ENCODE data around the gene KLHL40. TPM values are rescaled to one million over a fixed set of nuclear protein-coding genes. Genes with fewer than 3 reads are reported as not detected.

KLHL40 gene
- total and polyA plus RNA-seq, 2 donors (not counting 3 experiments of a cell fraction or from before 2014, with no cell fraction given), result not detected

DNA sequence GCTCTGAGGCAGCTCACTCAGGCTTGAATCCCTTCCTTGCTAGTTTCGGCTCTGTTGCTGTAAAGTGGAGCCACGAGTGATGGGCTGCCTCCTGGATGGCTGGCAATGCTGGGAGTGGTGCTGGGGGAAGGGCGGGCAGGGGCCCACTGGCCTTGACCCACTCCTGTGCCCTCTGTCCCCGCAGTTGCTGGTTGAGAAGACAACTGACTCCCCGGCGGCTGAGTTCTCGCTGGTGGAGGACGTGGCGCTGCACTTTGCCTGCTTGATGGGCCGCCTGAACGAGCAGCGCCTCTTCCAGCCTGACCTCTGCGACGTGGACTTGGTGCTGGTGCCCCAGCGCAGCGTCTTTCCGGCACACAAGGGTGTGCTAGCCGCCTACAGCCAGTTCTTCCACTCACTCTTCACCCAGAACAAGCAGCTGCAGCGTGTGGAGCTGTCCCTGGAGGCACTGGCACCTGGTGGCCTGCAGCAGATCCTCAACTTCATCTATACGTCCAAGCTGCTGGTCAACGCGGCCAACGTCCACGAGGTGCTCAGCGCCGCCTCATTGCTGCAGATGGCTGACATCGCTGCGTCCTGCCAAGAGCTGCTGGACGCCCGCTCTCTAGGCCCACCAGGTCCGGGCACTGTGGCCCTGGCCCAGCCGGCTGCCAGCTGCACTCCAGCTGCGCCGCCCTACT lies 27.1 kb upstream of the KLHL40 start:
- H3K9ac ChIP-seq (replicated peaks; ENCODE audit: extremely low read depth, insufficient read depth, low read length), result no peak overlapping the region
- H3K79me2 ChIP-seq (ENCODE audit: control insufficient read depth, insufficient read depth, low read length), result peaks cover 22% of the 10 kb centered on the region
- no TSS peak for BruUV-seq (replicated peaks)
- FAIRE-seq, result no peak
- intact Hi-C loops (cut with micrococcal nuclease) (no loop called here), dilution Hi-C loops (cut with MboI; ENCODE audit: extremely low pct_ligation_motif_present, low sequenced_read_pairs) (no loop called here)
- peaks cover 0 to 10% of the 10 kb centered on the region in 2 experiments for H3K36me3 ChIP-seq (ENCODE audit: control insufficient read depth in 2 of 2, extremely low read depth in 1 of 2, insufficient read depth in 2 of 2, low read length in 2 of 2)
- H2AFZ ChIP-seq (ENCODE audit: low read depth, low read length), result no peak overlapping the region
- POLR2A ChIA-PET, result no interaction called here
- H3K27me3 ChIP-seq (ENCODE audit: control insufficient read depth in 2 of 2, insufficient read depth in 2 of 2, low read length in 2 of 2), result no peaks in the 10 kb centered on the region
- peaks cover 20% of the 10 kb centered on the region for H3K4me1 ChIP-seq (ENCODE audit: control insufficient read depth, extremely low read depth, insufficient read depth, low read length)
- H3K27ac ChIP-seq (ENCODE audit: insufficient read depth, low read depth, low read length), result no peak overlapping the region
- CTCF ChIA-PET, result interaction anchor here (1.0 kb wide), 1 partner anchor 11 kb away, joined by 4 read pairs; no protein-coding TSS in a partner anchor
- no peaks in the 10 kb centered on the region for H3K9me3 ChIP-seq (replicated peaks; ENCODE audit: control insufficient read depth, insufficient read depth, low read length)
- no peaks in the 10 kb centered on the region for H3K9me1 ChIP-seq (replicated peaks; ENCODE audit: control insufficient read depth, extremely low read depth, insufficient read depth, low read length)
- no peak overlapping the region for H3K4me2 ChIP-seq (ENCODE audit: insufficient read depth, low read length)
- no peak for TF ChIP-seq POLR2A (IDR thresholded peaks at IDR 0.05; ENCODE audit: low read depth, low read length)
- TF ChIP-seq GATA2 (IDR thresholded peaks at IDR 0.05; ENCODE audit: insufficient read depth, insufficient read length, low read depth, low read length), result no peak
- no peak for DNase-seq (ENCODE audit: low read depth, low spot score)
- H3K4me3 ChIP-seq (replicated peaks in 1 of 3; ENCODE audit: insufficient read depth in 1 of 3, low read depth in 1 of 3, low read length in 3 of 3), result no peak overlapping the region
- no peaks in the 10 kb centered on the region for H4K20me1 ChIP-seq (replicated peaks; ENCODE audit: control insufficient read depth, extremely low read depth, insufficient read depth, low read length)

- no peak for FAIRE-seq
- CTCF ChIA-PET, result no interaction called here
- H3K36me3 ChIP-seq (ENCODE audit: control insufficient read depth in 2 of 2, extremely low read depth in 1 of 2, insufficient read depth in 2 of 2, low read length in 2 of 2), result peaks cover 0 to 10% of the 10 kb centered on the region in 2 experiments
- H3K9me1 ChIP-seq (replicated peaks; ENCODE audit: control insufficient read depth, extremely low read depth, insufficient read depth, low read length), result no peaks in the 10 kb centered on the region
- H3K9me3 ChIP-seq (replicated peaks; ENCODE audit: control insufficient read depth, insufficient read depth, low read length), result no peaks in the 10 kb centered on the region
- POLR2A ChIA-PET, result no interaction called here
- dilution Hi-C loops (cut with MboI; ENCODE audit: extremely low pct_ligation_motif_present, low sequenced_read_pairs) (no loop called here), intact Hi-C loops (cut with micrococcal nuclease) (no loop called here)
- no peak for TF ChIP-seq JUN (IDR thresholded peaks at IDR 0.05; ENCODE audit: borderline replicate concordance, insufficient read depth, insufficient read length, low read depth)
- no peak for TF ChIP-seq POLR2A (IDR thresholded peaks at IDR 0.05; ENCODE audit: low read depth, low read length)
- TF ChIP-seq MYC (IDR thresholded peaks at IDR 0.05; ENCODE audit: low read depth, low read length), result no peak
- no peak for TF ChIP-seq CTCF (IDR thresholded peaks at IDR 0.05; ENCODE audit: extremely low read depth in 1 of 2, insufficient read depth in 1 of 2, low read depth in 1 of 2, low read length in 2 of 2)
- no peak for TF ChIP-seq MAX (IDR thresholded peaks at IDR 0.05; ENCODE audit: insufficient read depth, insufficient read length)
- TF ChIP-seq POLR2AphosphoS5 (IDR thresholded peaks at IDR 0.05; ENCODE audit: insufficient read depth, low read depth, low read length), result no peak
- TF ChIP-seq GATA2 (IDR thresholded peaks at IDR 0.05; ENCODE audit: insufficient read depth, insufficient read length, low read depth, low read length), result no peak
- TF ChIP-seq EZH2 (IDR thresholded peaks at IDR 0.05; ENCODE audit: borderline replicate concordance, low read depth, low read length, severe bottlenecking), result no peak
- TF ChIP-seq FOS (IDR thresholded peaks at IDR 0.05; ENCODE audit: borderline replicate concordance, insufficient read depth, low read length), result no peak
- no peaks in the 10 kb centered on the region for H4K20me1 ChIP-seq (replicated peaks; ENCODE audit: control insufficient read depth, extremely low read depth, insufficient read depth, low read length)
- no TSS peak for BruUV-seq (replicated peaks)
- no peak overlapping the region for H3K4me3 ChIP-seq (replicated peaks in 1 of 3; ENCODE audit: insufficient read depth in 1 of 3, low read depth in 1 of 3, low read length in 3 of 3)
- no peak overlapping the region for H3K4me2 ChIP-seq (ENCODE audit: insufficient read depth, low read length)
- no peak for DNase-seq (ENCODE audit: low read depth, low spot score)
- no peak overlapping the region for H2AFZ ChIP-seq (ENCODE audit: low read depth, low read length)
- no peaks in the 10 kb centered on the region for H3K27me3 ChIP-seq (ENCODE audit: control insufficient read depth in 2 of 2, insufficient read depth in 2 of 2, low read length in 2 of 2)
- H3K4me1 ChIP-seq (ENCODE audit: control insufficient read depth, extremely low read depth, insufficient read depth, low read length), result peaks cover 14% of the 10 kb centered on the region
- H3K27ac ChIP-seq (ENCODE audit: insufficient read depth, low read depth, low read length), result no peak overlapping the region
- no peak overlapping the region for H3K9ac ChIP-seq (replicated peaks; ENCODE audit: extremely low read depth, insufficient read depth, low read length)
- H3K79me2 ChIP-seq (ENCODE audit: control insufficient read depth, insufficient read depth, low read length), result peaks cover 16% of the 10 kb centered on the region
These were observed 26.5 kb upstream of the KLHL40 start for GRCh38 chr3:42658771-42659390.
